Effector memory CD4-positive, alpha-beta T cell (primary cell): ENCODE measurements around the gene PTCRA.

ENCODE experiments used
- DNase-seq, 3 donors: peaks; one replicate each; pipeline ENCODE4 v3.0.0-alpha.2; 2020
- H3K27ac ChIP-seq: 2 replicates; pipeline ENCODE4 v1.7.0; 2013; ENCODE audit warnings: mild to moderate bottlenecking, low read length, moderate library complexity; ENCODE audit not compliant: insufficient read depth, poor library complexity, severe bottlenecking
- H3K27me3 ChIP-seq: replicated peaks from 2 replicates; pipeline ENCODE4 v1.7.0; 2013; ENCODE audit warnings: mild to moderate bottlenecking, low read length; ENCODE audit not compliant: insufficient read depth, control insufficient read depth, poor library complexity, severe bottlenecking
- H3K36me3 ChIP-seq: 2 replicates; pipeline ENCODE4 v1.7.0; 2013; ENCODE audit warnings: mild to moderate bottlenecking, low read length, moderate library complexity; ENCODE audit not compliant: control insufficient read depth, insufficient read depth
- H3K4me1 ChIP-seq: 2 replicates; pipeline ENCODE4 v1.7.0; 2013; ENCODE audit warnings: low read length, mild to moderate bottlenecking; ENCODE audit not compliant: control insufficient read depth, insufficient read depth, poor library complexity, severe bottlenecking
- H3K4me3 ChIP-seq: 2 replicates; pipeline ENCODE4 v1.7.0; 2013; ENCODE audit warnings: low read length, low read depth, mild to moderate bottlenecking; ENCODE audit not compliant: insufficient read depth, poor library complexity, severe bottlenecking
- H3K9me3 ChIP-seq: 2 replicates; pipeline ENCODE4 v1.7.0; 2013; ENCODE audit warnings: mild to moderate bottlenecking, low read length, moderate library complexity; ENCODE audit not compliant: control insufficient read depth

Gene PTCRA

DNA sequence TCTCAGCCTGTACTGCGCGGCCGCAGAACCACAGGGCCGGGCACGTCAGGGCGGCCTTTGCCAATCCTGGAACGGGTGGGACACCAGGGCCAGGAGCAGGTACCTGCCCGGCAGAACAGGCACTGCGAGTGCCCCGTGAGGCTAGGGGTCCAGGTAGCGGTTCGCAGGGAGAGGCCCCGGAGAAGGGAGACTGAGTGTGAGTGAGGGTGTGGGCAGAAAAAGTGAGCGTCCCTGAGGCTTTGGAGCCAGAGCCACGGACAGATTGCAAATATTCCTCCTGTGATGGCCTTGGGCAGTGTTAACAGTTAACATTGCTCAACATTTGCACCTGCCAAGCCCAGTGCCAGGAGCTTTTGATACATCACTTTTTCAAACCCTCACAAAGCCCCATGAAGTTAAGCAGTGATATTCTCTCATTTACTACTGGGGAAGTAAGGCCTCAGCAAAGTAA lies 45.2 kb downstream of the PTCRA start:
- no peak for DNase-seq
- H3K27ac ChIP-seq = no peak overlapping the region
- peaks cover 12% of the 10 kb centered on the region for H3K36me3 ChIP-seq
- H3K4me1 ChIP-seq = peaks cover 11% of the 10 kb centered on the region
- no peaks in the 10 kb centered on the region for H3K9me3 ChIP-seq
- peak overlapping the region; percentile 58 for H3K4me3 ChIP-seq
- H3K27me3 ChIP-seq = no peaks in the 10 kb centered on the region

DNA sequence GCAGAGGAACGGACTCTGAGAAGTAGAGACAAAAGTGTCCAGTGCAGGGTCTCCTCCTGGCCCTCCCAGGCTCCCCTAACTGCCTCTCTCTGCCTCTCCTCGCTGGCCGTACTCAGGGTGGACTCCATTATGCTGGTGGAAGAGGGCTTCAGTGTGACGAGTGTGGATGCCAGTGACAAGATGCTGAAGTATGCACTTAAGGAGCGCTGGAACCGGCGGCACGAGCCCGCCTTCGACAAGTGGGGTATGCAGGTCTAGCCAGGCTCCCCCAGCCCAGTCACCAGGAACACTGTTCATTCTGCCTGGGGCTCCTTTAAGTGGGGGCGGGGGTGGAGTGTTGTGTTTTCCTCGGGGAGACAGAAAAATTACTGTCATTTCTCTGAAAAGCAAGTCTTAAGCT lies 46.2 kb downstream of the PTCRA start:
- Histone ChIP-seq H3K4me3 (no peak overlapping the region), H3K9me3 (no peaks in the 10 kb centered on the region), H3K36me3 (peaks cover 16% of the 10 kb centered on the region), H3K4me1 (peaks cover 11% of the 10 kb centered on the region), H3K27me3 (no peaks in the 10 kb centered on the region), H3K27ac (no peak overlapping the region)
- no peak for DNase-seq

DNA sequence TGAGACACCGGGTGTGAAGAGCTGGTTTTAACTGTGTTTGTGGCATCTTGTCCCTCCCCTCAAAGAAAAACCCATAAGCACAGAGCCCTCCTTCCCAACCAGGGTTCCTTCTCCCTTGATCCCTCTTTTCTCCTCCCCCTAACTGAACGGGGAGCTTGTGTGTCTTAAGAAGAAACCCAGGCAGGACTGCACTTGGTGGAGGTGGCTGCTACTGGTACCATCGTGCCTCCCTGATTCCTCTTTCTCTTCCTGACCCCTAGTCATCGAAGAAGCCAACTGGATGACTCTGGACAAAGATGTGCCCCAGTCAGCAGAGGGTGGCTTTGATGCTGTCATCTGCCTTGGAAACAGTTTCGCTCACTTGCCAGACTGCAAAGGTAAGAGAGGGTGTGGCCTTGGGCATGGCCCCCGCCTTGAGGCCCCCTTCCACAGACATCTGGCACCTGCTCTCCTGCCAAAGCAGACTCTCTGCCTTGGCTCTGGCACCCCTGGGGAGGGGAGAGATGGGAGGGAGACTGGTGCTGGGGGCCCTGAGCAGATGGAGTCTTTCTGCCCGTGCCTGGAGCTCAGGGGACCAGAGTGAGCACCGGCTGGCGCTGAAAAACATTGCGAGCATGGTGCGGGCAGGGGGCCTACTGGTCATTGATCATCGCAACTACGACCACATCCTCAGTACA lies 46.8 kb downstream of the PTCRA start:
- Histone ChIP-seq H3K4me3 (no peak overlapping the region), H3K4me1 (peaks cover 11% of the 10 kb centered on the region), H3K27me3 (no peaks in the 10 kb centered on the region), H3K9me3 (no peaks in the 10 kb centered on the region), H3K36me3 (peaks cover 19% of the 10 kb centered on the region), H3K27ac (no peak overlapping the region)
- DNase-seq = no peak

DNA sequence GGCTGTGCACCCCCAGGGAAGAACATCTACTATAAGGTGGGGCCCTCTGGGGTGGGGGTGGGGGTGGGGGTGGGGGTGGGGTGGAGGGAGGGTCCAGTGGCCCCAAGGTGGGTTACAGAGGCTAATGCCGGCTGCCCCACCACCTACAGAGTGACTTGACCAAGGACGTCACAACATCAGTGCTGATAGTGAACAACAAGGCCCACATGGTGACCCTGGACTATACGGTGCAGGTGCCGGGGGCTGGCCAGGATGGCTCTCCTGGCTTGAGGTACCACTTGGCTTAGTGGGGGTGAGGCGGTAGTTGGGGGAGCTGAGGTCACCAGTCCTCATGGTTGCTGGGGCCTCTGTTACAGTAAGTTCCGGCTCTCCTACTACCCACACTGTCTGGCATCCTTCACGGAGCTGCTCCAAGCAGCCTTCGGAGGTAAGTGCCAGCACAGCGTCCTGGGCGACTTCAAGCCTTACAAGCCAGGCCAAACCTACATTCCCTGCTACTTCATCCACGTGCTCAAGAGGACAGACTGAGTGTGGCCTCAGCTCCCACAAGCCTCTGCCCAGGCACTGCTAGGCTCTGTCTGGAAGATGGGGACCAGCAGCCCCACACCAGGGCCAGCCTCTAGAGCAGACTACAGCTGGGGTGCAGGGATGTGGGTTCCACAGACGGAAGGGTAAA lies 47.5 kb downstream of the PTCRA start:
- Histone ChIP-seq H3K36me3 (peaks cover 19% of the 10 kb centered on the region), H3K27me3 (no peaks in the 10 kb centered on the region), H3K27ac (no peak overlapping the region), H3K4me1 (peaks cover 11% of the 10 kb centered on the region), H3K9me3 (no peaks in the 10 kb centered on the region), H3K4me3 (no peak overlapping the region)
- DNase-seq = no peak

DNA sequence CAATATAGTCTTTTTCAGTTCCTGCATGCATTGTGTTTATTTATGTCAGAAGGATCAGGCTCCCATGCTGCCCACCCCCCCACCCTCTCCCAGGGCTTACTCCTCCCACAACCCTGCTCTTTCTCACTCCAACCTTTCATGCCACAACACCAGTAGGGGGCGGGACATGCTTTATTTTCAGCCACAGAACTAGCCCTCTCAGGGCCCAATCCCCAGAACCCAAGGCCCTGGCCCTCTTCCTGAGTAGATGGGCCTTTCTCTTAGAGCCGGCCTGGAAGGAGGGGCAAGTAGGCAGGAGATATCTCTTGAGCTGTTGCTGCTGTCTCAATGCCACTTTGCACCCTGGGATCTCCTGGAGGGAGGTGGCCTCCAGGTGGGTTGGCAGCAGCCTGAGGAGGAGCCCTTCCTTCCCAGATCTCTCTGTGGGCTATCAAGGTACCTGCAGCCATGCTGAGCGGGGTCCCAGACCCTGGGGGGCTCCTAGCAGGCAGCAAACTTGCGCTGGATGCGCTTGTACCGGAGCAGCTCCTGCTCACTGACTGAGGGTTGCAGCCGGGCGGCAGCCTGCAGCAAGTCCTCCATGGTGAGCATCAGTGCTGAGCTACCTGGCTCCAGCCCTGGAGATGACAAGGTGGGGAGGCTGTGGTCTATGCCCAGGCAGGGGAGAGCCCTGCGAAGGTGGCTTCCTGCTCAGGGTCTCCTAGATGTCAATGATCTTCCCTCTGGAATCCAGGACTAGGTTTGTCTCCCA lies 48.2 kb downstream of the PTCRA start:
- no peaks in the 10 kb centered on the region for H3K9me3 ChIP-seq
- no peaks in the 10 kb centered on the region for H3K27me3 ChIP-seq
- H3K4me3 ChIP-seq = no peak overlapping the region
- H3K4me1 ChIP-seq = peaks cover 11% of the 10 kb centered on the region
- DNase-seq = no peak
- peaks cover 19% of the 10 kb centered on the region for H3K36me3 ChIP-seq
- H3K27ac ChIP-seq = no peak overlapping the region

DNA sequence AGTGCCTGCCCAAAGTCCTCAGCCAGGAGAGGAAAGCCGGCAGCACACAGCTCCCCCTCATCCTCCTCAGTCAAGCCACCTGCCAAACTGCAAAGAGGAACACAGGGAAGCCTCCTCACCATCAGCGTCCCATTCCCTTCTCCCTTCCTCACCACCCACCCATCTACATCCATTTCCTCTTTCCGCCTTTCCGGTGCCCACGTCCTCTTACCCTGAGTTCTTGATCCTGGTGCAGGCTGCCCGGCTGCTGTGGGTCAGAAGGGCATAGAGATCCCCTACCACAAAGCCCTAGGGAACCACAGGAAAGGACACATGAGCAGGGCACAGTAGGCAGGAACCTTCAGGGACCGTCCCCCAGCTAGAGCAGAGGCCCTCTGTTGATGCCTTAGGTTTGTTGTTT lies 50.7 kb downstream of the PTCRA start:
- Histone ChIP-seq H3K4me1 (no peaks in the 10 kb centered on the region), H3K36me3 (peaks cover 19% of the 10 kb centered on the region), H3K4me3 (no peak overlapping the region), H3K27me3 (no peaks in the 10 kb centered on the region), H3K9me3 (no peaks in the 10 kb centered on the region), H3K27ac (no peak overlapping the region)
- no peak for DNase-seq

DNA sequence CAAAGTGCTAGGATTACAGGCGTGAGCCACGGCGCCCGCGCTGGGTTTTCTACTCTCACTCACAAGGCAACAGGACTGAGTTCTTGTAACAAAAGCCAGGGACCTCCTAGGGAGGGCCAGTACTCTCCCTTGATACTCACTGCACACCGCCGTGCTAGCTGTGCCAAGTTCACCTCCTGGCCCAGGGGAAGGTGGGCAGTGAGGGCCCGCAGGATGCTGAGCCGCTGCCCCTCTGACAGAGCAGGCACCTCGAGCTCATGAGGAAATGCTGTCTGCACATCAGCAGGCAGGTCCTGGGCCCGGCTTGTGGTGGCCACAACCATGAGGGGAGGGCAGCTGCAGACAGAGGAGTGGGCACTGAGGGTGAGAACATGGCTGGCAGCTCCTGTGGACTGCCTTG lies 51.4 kb downstream of the PTCRA start:
- H3K27ac ChIP-seq = no peak overlapping the region
- H3K36me3 ChIP-seq = peaks cover 19% of the 10 kb centered on the region
- no peak overlapping the region for H3K4me3 ChIP-seq
- no peak for DNase-seq
- no peaks in the 10 kb centered on the region for H3K27me3 ChIP-seq
- H3K9me3 ChIP-seq = no peaks in the 10 kb centered on the region
- H3K4me1 ChIP-seq = no peaks in the 10 kb centered on the region

DNA sequence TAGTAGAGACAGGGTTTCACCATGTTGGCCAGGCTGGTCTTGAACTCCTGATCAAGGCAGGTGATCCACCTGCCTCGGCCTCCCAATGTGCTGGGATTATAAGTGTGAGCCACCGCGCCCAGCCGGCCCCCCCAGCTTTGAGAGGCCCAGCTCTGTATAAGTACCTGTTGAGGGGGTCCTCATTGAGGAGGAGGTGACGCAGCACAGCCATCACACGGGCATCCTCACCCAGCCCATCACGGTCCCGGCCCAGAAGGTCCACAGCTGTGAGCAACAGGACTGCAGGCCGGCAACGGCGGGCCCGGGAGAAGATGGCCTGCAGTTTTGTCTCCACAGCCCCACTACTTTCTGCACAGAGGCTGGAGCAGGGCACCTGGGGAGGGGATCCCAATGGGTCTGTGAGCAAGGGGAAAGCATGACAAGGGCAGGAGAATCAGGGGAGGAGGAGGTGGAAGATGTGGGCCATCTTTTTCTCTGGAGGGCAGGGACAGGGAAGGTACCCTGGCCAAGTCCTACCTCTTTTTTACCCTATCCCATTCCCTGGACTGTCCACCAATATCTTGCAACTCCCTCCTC lies 52.4 kb downstream of the PTCRA start:
- Histone ChIP-seq H3K4me1 (no peaks in the 10 kb centered on the region), H3K27me3 (no peaks in the 10 kb centered on the region), H3K4me3 (no peak overlapping the region), H3K36me3 (peaks cover 19% of the 10 kb centered on the region), H3K27ac (no peak overlapping the region), H3K9me3 (no peaks in the 10 kb centered on the region)
- no peak for DNase-seq

DNA sequence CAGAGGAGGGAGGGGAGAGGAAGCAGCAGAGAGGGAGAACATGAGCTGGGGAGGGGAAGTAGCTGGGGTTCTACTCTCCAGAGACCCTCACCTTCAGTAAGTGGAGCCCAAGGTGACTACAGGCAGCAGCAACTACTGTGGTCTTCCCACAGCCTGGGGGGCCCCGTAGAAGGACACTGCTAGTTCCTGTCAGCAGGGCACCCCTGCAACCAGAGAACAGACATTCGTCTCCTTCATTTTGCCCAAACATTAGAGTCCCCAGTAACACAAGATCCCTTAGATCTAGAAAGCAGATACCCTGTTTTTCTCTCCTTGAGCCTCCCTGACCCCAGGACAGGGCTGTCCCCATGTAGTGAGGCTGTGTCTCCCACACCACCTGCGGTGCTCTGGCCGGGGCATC lies 52.9 kb downstream of the PTCRA start:
- Histone ChIP-seq H3K4me1 (no peaks in the 10 kb centered on the region), H3K9me3 (no peaks in the 10 kb centered on the region), H3K36me3 (peaks cover 19% of the 10 kb centered on the region), H3K27me3 (no peaks in the 10 kb centered on the region), H3K27ac (no peak overlapping the region), H3K4me3 (no peak overlapping the region)
- DNase-seq = no peak

DNA sequence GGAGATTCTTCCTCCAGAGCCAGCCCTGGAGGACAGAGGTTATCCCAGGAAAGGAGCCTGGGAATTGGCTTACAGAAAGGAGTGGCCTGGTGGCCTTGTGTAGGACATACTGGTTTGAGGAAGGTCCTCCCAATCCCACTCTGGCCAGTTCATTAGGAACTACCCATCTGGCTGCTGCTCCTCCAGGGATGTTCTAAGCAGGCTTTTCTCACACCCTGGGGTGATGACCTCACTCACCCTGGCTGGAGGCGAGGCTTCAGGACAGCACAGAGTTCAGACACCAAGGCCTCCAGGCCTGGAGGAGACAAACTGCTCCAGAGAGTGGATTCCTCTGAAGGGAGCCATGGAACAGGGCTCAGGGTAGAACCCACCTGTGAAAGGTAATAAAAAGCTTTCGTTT lies 53.6 kb downstream of the PTCRA start:
- peaks cover 18% of the 10 kb centered on the region for H3K36me3 ChIP-seq

More for the DNA sequence above, 53.6 kb downstream of the PTCRA start:
- no peaks in the 10 kb centered on the region for H3K27me3 ChIP-seq
- no peak for DNase-seq
- H3K27ac ChIP-seq = no peak overlapping the region
- no peaks in the 10 kb centered on the region for H3K9me3 ChIP-seq
- H3K4me3 ChIP-seq = no peak overlapping the region
- no peaks in the 10 kb centered on the region for H3K4me1 ChIP-seq
